ENCODE data around the gene SIRT1. TPM values are rescaled to one million over a fixed set of nuclear protein-coding genes. Genes with fewer than 3 reads are reported as not detected.

Gene SIRT1
- total RNA-seq, 1 experiment from 2014 or later = 42.6 TPM

GRCh38 chr10:67893637-67894036, 9.2 kb downstream of the SIRT1 start:
- intact Hi-C loops (cut with micrococcal nuclease; ENCODE audit: unreplicated experiment) = no loop called here
- BruUV-seq (replicated peaks) = no TSS peak
- Histone ChIP-seq H3K4me1 (ENCODE audit: insufficient read depth, low read length, poor library complexity, severe bottlenecking) (no peaks in the 10 kb centered on the region), H3K4me3 (ENCODE audit: low read depth, low read length, poor library complexity, severe bottlenecking) (no peak overlapping the region), H3K36me3 (ENCODE audit: insufficient read depth, low read length, poor library complexity, severe bottlenecking) (peaks cover 91% of the 10 kb centered on the region), H3K27me3 (replicated peaks; ENCODE audit: insufficient read depth, low read depth, low read length, poor library complexity) (no peaks in the 10 kb centered on the region), H3K27ac (ENCODE audit: low read depth, low read length, poor library complexity, severe bottlenecking) (no peak overlapping the region), H3K9me3 (ENCODE audit: low read depth, low read length, poor library complexity, severe bottlenecking) (no peaks in the 10 kb centered on the region)
- TF ChIP-seq, protein P1, sequence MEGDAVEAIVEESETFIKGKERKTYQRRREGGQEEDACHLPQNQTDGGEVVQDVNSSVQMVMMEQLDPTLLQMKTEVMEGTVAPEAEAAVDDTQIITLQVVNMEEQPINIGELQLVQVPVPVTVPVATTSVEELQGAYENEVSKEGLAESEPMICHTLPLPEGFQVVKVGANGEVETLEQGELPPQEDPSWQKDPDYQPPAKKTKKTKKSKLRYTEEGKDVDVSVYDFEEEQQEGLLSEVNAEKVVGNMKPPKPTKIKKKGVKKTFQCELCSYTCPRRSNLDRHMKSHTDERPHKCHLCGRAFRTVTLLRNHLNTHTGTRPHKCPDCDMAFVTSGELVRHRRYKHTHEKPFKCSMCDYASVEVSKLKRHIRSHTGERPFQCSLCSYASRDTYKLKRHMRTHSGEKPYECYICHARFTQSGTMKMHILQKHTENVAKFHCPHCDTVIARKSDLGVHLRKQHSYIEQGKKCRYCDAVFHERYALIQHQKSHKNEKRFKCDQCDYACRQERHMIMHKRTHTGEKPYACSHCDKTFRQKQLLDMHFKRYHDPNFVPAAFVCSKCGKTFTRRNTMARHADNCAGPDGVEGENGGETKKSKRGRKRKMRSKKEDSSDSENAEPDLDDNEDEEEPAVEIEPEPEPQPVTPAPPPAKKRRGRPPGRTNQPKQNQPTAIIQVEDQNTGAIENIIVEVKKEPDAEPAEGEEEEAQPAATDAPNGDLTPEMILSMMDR (conservative IDR thresholded peaks at IDR 0.05; ENCODE audit: low read depth, low read length) = no peak
- TF ChIP-seq EZH2 (IDR thresholded peaks at IDR 0.05; ENCODE audit: borderline replicate concordance, low read depth, low read length, poor library complexity, severe bottlenecking) = no peak
- CTCF ChIA-PET = no interaction called here
- POLR2A ChIA-PET (ENCODE audit: low non-redundant PET) = no interaction called here
- DNase-seq (ENCODE audit: low spot score) = no peak

GRCh38 chr10:67903581-67903980, 19.1 kb downstream of the SIRT1 start:
- intact Hi-C loops (cut with micrococcal nuclease; ENCODE audit: unreplicated experiment) = no loop called here
- BruUV-seq (replicated peaks) = no TSS peak
- Histone ChIP-seq H3K4me3 (ENCODE audit: low read depth, low read length, poor library complexity, severe bottlenecking) (no peak overlapping the region), H3K27ac (ENCODE audit: low read depth, low read length, poor library complexity, severe bottlenecking) (no peak overlapping the region), H3K27me3 (replicated peaks; ENCODE audit: insufficient read depth, low read depth, low read length, poor library complexity) (no peaks in the 10 kb centered on the region), H3K36me3 (ENCODE audit: insufficient read depth, low read length, poor library complexity, severe bottlenecking) (peaks cover 50% of the 10 kb centered on the region), H3K9me3 (ENCODE audit: low read depth, low read length, poor library complexity, severe bottlenecking) (no peaks in the 10 kb centered on the region), H3K4me1 (ENCODE audit: insufficient read depth, low read length, poor library complexity, severe bottlenecking) (no peaks in the 10 kb centered on the region)
- CTCF ChIA-PET = no interaction called here
- no peak for DNase-seq (ENCODE audit: low spot score)
- POLR2A ChIA-PET (ENCODE audit: low non-redundant PET) = no interaction called here
- TF ChIP-seq, protein P1 (conservative IDR thresholded peaks at IDR 0.05; ENCODE audit: low read depth, low read length) = no peak
- no peak for TF ChIP-seq EZH2 (IDR thresholded peaks at IDR 0.05; ENCODE audit: borderline replicate concordance, low read depth, low read length, poor library complexity, severe bottlenecking)

GRCh38 chr10:67912331-67912946, 28.0 kb downstream of the SIRT1 start:
- no TSS peak for BruUV-seq (replicated peaks)

More at GRCh38 chr10:67912331-67912946, 28.0 kb downstream of the SIRT1 start:
- Histone ChIP-seq H3K4me1 (ENCODE audit: insufficient read depth, low read length, poor library complexity, severe bottlenecking) (peaks cover 12% of the 10 kb centered on the region), H3K27ac (ENCODE audit: low read depth, low read length, poor library complexity, severe bottlenecking) (no peak overlapping the region), H3K27me3 (replicated peaks; ENCODE audit: insufficient read depth, low read depth, low read length, poor library complexity) (no peaks in the 10 kb centered on the region), H3K9me3 (ENCODE audit: low read depth, low read length, poor library complexity, severe bottlenecking) (no peaks in the 10 kb centered on the region), H3K36me3 (ENCODE audit: insufficient read depth, low read length, poor library complexity, severe bottlenecking) (peaks cover 87% of the 10 kb centered on the region), H3K4me3 (ENCODE audit: low read depth, low read length, poor library complexity, severe bottlenecking) (no peak overlapping the region)
- ChIA-PET CTCF (no interaction called here), POLR2A (ENCODE audit: low non-redundant PET) (no interaction called here)
- TF ChIP-seq EZH2 (IDR thresholded peaks at IDR 0.05; ENCODE audit: borderline replicate concordance, low read depth, low read length, poor library complexity, severe bottlenecking) = no peak
- TF ChIP-seq, protein P1 (conservative IDR thresholded peaks at IDR 0.05; ENCODE audit: low read depth, low read length) = no peak
- no peak for DNase-seq (ENCODE audit: low spot score)
- intact Hi-C loops (cut with micrococcal nuclease; ENCODE audit: unreplicated experiment) = no loop called here

Data from A673 (cell line).